Measurements from ENCODE around the gene MIEF1. TPM values are rescaled to one million over a fixed set of nuclear protein-coding genes. Genes with fewer than 3 reads are reported as not detected.

The MIEF1 gene
- total RNA-seq, 4 donors from 2014 or later, result 19.2 to 23.6 (median 23.4) TPM

GRCh38 chr22:39508393-39508792, 6.3 kb downstream of the MIEF1 start:
- DNase-seq (ENCODE audit: low spot score in 2 of 2), result no peak
- Histone ChIP-seq H3K27me3 (no peaks in the 10 kb centered on the region), H3K9me3 (no peaks in the 10 kb centered on the region), H3K36me3 (peaks cover 88% of the 10 kb centered on the region), H3K4me3 (no peak overlapping the region), H3K27ac (no peak overlapping the region), H3K4me1 (peaks cover 22% of the 10 kb centered on the region)
- WGBS, result 81% methylated on average over 4 of the region's 4 CpGs
- TF ChIP-seq POLR2A (IDR thresholded peaks at IDR 0.05), result no peak
- no peak for TF ChIP-seq POLR2AphosphoS5 (IDR thresholded peaks at IDR 0.05)
- no peak for TF ChIP-seq CTCF (IDR thresholded peaks at IDR 0.05)
- TF ChIP-seq EP300 (IDR thresholded peaks at IDR 0.05), result no peak

- no peaks in the 10 kb centered on the region for H3K27me3 ChIP-seq
- 93% methylated on average over 4 of the region's 4 CpGs for WGBS
- no peak for DNase-seq (ENCODE audit: low spot score in 2 of 2)
- no peak for TF ChIP-seq POLR2A (IDR thresholded peaks at IDR 0.05)
- TF ChIP-seq EP300 (IDR thresholded peaks at IDR 0.05), result no peak
- no peak for TF ChIP-seq CTCF (IDR thresholded peaks at IDR 0.05)
- TF ChIP-seq POLR2AphosphoS5 (IDR thresholded peaks at IDR 0.05), result no peak
- H3K36me3 ChIP-seq, result peaks cover 94% of the 10 kb centered on the region
- H3K4me3 ChIP-seq, result no peak overlapping the region
- peaks cover 6% of the 10 kb centered on the region for H3K4me1 ChIP-seq
- H3K27ac ChIP-seq, result no peak overlapping the region
- H3K9me3 ChIP-seq, result no peaks in the 10 kb centered on the region
These were observed 8.5 kb downstream of the MIEF1 start for GRCh38 chr22:39510529-39511149.

DNA sequence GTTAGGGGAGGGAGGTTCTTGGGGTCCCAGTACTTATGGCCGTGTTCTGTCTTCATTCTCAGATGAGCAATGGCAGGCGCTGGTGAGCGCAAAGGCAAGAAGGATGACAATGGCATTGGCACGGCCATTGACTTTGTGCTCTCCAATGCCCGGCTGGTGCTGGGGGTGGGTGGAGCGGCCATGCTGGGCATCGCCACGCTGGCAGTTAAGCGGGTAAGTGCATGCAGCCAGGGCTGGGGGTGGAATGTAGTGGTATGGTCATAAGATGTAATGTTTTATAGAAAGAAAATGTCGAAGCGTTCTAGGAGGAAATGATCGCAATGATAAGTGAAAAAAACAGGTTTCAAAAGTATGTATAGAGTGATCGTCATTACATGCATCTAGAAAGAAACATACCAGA, 9.1 kb downstream of the MIEF1 start:
- H3K9me3 ChIP-seq, result no peaks in the 10 kb centered on the region
- no peak overlapping the region for H3K27ac ChIP-seq
- H3K4me3 ChIP-seq, result no peak overlapping the region
- no peaks in the 10 kb centered on the region for H3K27me3 ChIP-seq
- 92% methylated on average over 13 of the region's 13 CpGs for WGBS
- peaks cover 5% of the 10 kb centered on the region for H3K4me1 ChIP-seq
- DNase-seq (ENCODE audit: low spot score in 2 of 2), result no peak
- H3K36me3 ChIP-seq, result peaks cover 93% of the 10 kb centered on the region
- TF ChIP-seq CTCF (IDR thresholded peaks at IDR 0.05), result no peak
- no peak for TF ChIP-seq POLR2AphosphoS5 (IDR thresholded peaks at IDR 0.05)
- TF ChIP-seq EP300 (IDR thresholded peaks at IDR 0.05), result no peak
- no peak for TF ChIP-seq POLR2A (IDR thresholded peaks at IDR 0.05)

- no peak for DNase-seq (ENCODE audit: low spot score in 2 of 2)
- peaks cover 92% of the 10 kb centered on the region for H3K36me3 ChIP-seq
- H3K27ac ChIP-seq, result no peak overlapping the region
- H3K27me3 ChIP-seq, result no peaks in the 10 kb centered on the region
- H3K9me3 ChIP-seq, result no peaks in the 10 kb centered on the region
- peaks cover 5% of the 10 kb centered on the region for H3K4me1 ChIP-seq
- H3K4me3 ChIP-seq, result no peak overlapping the region
- TF ChIP-seq POLR2A (IDR thresholded peaks at IDR 0.05), result no peak
- no peak for TF ChIP-seq EP300 (IDR thresholded peaks at IDR 0.05)
- no peak for TF ChIP-seq POLR2AphosphoS5 (IDR thresholded peaks at IDR 0.05)
- TF ChIP-seq CTCF (IDR thresholded peaks at IDR 0.05), result no peak
- WGBS, result 89% methylated on average over 3 of the region's 10 CpGs
These were observed 9.9 kb downstream of the MIEF1 start for GRCh38 chr22:39512026-39512425.

GRCh38 chr22:39513791-39514190, 11.7 kb downstream of the MIEF1 start:
- Histone ChIP-seq H3K9me3 (no peaks in the 10 kb centered on the region), H3K4me3 (no peak overlapping the region), H3K27me3 (no peaks in the 10 kb centered on the region), H3K4me1 (peaks cover 10% of the 10 kb centered on the region), H3K36me3 (peaks cover 80% of the 10 kb centered on the region), H3K27ac (no peak overlapping the region)
- no peak for TF ChIP-seq POLR2AphosphoS5 (IDR thresholded peaks at IDR 0.05)
- no peak for TF ChIP-seq EP300 (IDR thresholded peaks at IDR 0.05)
- TF ChIP-seq CTCF (IDR thresholded peaks at IDR 0.05), result no peak
- TF ChIP-seq POLR2A (IDR thresholded peaks at IDR 0.05), result no peak
- DNase-seq (ENCODE audit: low spot score in 2 of 2), result no peak
- 88% methylated on average over 9 of the region's 18 CpGs for WGBS

All from suprapubic skin (tissue), 4 donors.